SK-N-SH treated with all-trans-retinoic acid at 6 μM for 48 hours (cell line): Measurements from ENCODE around the gene ZNF326.

ENCODE experiments used
- ATAC-seq: fragments of 200-7000 bp; cut with Tn5 transposase; 3 replicates; pipeline ENCODE4 v1.9.1; 2020; ENCODE audit warnings: mild to moderate bottlenecking, moderate library complexity
- ARNTL ChIP-seq: fragments of 450-650 bp; formaldehyde crosslinking; IDR thresholded peaks from 2 replicates; pipeline ENCODE4 v1.5.0; 2020; ENCODE audit warnings: low read depth, mild to moderate bottlenecking, moderate library complexity, borderline replicate concordance
- BACH2 ChIP-seq: fragments of 250-450 bp; sonication (Bioruptor Pico); IDR thresholded peaks from 2 replicates; pipeline ENCODE4 v1.9.0; 2021; ENCODE audit warnings: mild to moderate bottlenecking, borderline replicate concordance
- CSDC2 ChIP-seq: fragments of 250-450 bp; sonication (Bioruptor Pico); IDR thresholded peaks from 2 replicates; pipeline ENCODE4 v1.5.0; 2020; ENCODE audit warnings: mild to moderate bottlenecking, moderate library complexity
- ESRRG ChIP-seq: fragments of 250-450 bp; sonication (Bioruptor Pico); IDR thresholded peaks from 2 replicates; pipeline ENCODE4 v1.6.1; 2021; ENCODE audit warnings: mild to moderate bottlenecking
- GLIS3 ChIP-seq: fragments of 250-450 bp; sonication (Bioruptor Pico); IDR thresholded peaks from 2 replicates; pipeline ENCODE4 v1.5.0; 2020; ENCODE audit warnings: mild to moderate bottlenecking, moderate library complexity
- ISL1 ChIP-seq: fragments of 250-450 bp; sonication (Bioruptor Pico); IDR thresholded peaks from 2 replicates; pipeline ENCODE4 v2.1.2; 2022; ENCODE audit warnings: mild to moderate bottlenecking, moderate library complexity
- OSR1 ChIP-seq: fragments of 250-450 bp; sonication (Bioruptor Pico); IDR thresholded peaks from 2 replicates; pipeline ENCODE4 v1.8.0; 2022; ENCODE audit warnings: moderate library complexity, mild to moderate bottlenecking, inconsistent platforms
- PPARA ChIP-seq: fragments of 250-450 bp; sonication (Bioruptor Pico); IDR thresholded peaks from 2 replicates; pipeline ENCODE4 v1.5.0; 2020; ENCODE audit warnings: mild to moderate bottlenecking, borderline replicate concordance
- SNAI2 ChIP-seq: fragments of 250-450 bp; sonication (Bioruptor Pico); IDR thresholded peaks from 2 replicates; pipeline ENCODE4 v1.5.0; 2020; ENCODE audit warnings: mild to moderate bottlenecking, moderate library complexity
- TCF4 ChIP-seq: fragments of 250-450 bp; sonication (Bioruptor Pico); IDR thresholded peaks from 2 replicates; pipeline ENCODE4 v1.8.0; 2021; ENCODE audit warnings: mild to moderate bottlenecking, moderate library complexity, borderline replicate concordance
- ZC3H10 ChIP-seq: fragments of 250-450 bp; sonication (Bioruptor Pico); IDR thresholded peaks from 2 replicates; pipeline ENCODE4 v1.5.1; 2021; ENCODE audit warnings: mild to moderate bottlenecking, moderate library complexity
- ZFP30 ChIP-seq: fragments of 450-650 bp; formaldehyde crosslinking; IDR thresholded peaks from 2 replicates; pipeline ENCODE4 v1.5.0; 2022; ENCODE audit warnings: mild to moderate bottlenecking, moderate library complexity
- ZNF565 ChIP-seq: fragments of 450-650 bp; formaldehyde crosslinking; conservative IDR thresholded peaks from 2 replicates; pipeline ENCODE4 v1.5.0; 2020; ENCODE audit warnings: low read depth, mild to moderate bottlenecking, moderate library complexity
- ZNF8 ChIP-seq: fragments of 450-650 bp; formaldehyde crosslinking; IDR thresholded peaks from 2 replicates; pipeline ENCODE4 v1.5.0; 2020; ENCODE audit warnings: mild to moderate bottlenecking, moderate library complexity
- TF ChIP-seq, protein P1 (sequence below): fragments of 250-450 bp; sonication (Bioruptor Pico); IDR thresholded peaks from 2 replicates; pipeline ENCODE4 v1.5.0; 2020; ENCODE audit warnings: mild to moderate bottlenecking, moderate library complexity
- TF ChIP-seq, protein P2 (sequence below): fragments of 250-450 bp; sonication (Bioruptor Pico); IDR thresholded peaks from 2 replicates; pipeline ENCODE4 v1.5.1; 2020; ENCODE audit warnings: low read depth, mild to moderate bottlenecking, moderate library complexity
- TF ChIP-seq, protein P3 (sequence below): fragments of 250-450 bp; sonication (Bioruptor Pico); IDR thresholded peaks from 2 replicates; pipeline ENCODE4 v1.8.0; 2020; ENCODE audit warnings: mild to moderate bottlenecking, moderate library complexity, borderline replicate concordance
- TF ChIP-seq, protein P4 (sequence below): fragments of 250-450 bp; sonication (Bioruptor Pico); IDR thresholded peaks from 2 replicates; pipeline ENCODE4 v1.8.0; 2021; ENCODE audit warnings: low read depth, mild to moderate bottlenecking, moderate library complexity, borderline replicate concordance
- TF ChIP-seq, protein P5 (sequence below): fragments of 250-450 bp; sonication (Bioruptor Pico); IDR thresholded peaks from 2 replicates; pipeline ENCODE4 v1.5.1; 2021; ENCODE audit warnings: mild to moderate bottlenecking, moderate library complexity

Gene ZNF326

DNA sequence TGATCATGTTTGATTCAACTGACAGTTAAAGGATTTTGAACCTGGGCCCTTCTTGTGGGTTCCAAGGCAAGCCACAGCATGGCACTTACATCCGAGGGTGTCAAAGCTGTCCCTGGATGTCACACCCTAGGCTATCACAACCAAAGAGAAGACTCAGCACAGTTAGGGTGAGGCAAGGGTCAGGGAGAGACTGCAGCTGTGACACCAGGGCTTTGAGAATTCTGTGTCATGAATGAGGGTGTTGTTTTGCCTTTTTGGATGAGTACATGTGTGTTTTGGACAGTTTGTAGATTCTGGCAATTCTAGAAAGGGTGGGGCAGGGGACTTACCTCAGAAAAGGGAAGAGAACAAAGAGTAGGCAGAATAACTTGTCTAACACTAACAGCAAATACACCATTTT lies 37.8 kb upstream of the ZNF326 start (continued):
- TF ChIP-seq, protein P1, sequence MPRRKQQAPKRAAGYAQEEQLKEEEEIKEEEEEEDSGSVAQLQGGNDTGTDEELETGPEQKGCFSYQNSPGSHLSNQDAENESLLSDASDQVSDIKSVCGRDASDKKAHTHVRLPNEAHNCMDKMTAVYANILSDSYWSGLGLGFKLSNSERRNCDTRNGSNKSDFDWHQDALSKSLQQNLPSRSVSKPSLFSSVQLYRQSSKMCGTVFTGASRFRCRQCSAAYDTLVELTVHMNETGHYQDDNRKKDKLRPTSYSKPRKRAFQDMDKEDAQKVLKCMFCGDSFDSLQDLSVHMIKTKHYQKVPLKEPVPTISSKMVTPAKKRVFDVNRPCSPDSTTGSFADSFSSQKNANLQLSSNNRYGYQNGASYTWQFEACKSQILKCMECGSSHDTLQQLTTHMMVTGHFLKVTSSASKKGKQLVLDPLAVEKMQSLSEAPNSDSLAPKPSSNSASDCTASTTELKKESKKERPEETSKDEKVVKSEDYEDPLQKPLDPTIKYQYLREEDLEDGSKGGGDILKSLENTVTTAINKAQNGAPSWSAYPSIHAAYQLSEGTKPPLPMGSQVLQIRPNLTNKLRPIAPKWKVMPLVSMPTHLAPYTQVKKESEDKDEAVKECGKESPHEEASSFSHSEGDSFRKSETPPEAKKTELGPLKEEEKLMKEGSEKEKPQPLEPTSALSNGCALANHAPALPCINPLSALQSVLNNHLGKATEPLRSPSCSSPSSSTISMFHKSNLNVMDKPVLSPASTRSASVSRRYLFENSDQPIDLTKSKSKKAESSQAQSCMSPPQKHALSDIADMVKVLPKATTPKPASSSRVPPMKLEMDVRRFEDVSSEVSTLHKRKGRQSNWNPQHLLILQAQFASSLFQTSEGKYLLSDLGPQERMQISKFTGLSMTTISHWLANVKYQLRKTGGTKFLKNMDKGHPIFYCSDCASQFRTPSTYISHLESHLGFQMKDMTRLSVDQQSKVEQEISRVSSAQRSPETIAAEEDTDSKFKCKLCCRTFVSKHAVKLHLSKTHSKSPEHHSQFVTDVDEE (CRISPR knock-in tag) = no peak
- TF ChIP-seq BACH2 (no peak), ARNTL (CRISPR knock-in tag) (no peak), ZFP30 (CRISPR knock-in tag) (no peak), GLIS3 (CRISPR knock-in tag) (no peak)

DNA sequence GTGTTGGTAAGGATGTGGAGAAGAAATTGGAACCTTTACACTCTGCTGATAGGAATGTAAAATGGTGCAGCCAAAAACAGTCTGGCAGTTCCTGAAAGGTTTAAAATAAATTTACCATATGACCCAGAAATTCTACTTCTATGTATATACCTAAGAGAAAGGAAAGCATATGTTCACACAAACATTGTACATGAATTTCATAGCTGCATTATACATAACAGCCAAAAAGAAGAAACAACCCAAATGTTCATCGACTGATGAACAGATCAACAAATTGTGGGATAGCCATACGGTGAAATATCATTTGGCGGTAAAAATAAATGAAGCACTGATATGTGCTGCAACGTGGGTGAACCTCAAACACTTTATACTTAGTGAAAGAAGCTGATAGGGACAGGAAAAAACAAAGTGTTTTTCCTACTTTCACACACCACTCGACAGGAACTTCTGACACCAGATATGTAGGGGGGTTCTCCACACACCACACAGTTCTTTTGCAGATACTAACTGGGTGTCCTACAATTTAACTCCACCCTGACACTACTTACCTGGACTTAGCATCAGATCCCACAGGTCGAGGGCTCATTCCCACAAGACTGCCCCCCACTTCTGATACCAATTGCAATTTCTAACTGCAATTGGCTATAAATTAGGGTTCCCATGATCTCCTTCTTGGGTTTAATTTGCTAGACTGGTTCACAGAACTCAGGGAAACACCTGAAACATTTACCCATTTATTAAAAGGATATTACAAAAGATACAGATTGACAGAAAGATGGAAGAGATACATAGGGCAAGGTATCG lies 35.9 kb upstream of the ZNF326 start:
- no peak for ATAC-seq
- TF ChIP-seq, protein P2, sequence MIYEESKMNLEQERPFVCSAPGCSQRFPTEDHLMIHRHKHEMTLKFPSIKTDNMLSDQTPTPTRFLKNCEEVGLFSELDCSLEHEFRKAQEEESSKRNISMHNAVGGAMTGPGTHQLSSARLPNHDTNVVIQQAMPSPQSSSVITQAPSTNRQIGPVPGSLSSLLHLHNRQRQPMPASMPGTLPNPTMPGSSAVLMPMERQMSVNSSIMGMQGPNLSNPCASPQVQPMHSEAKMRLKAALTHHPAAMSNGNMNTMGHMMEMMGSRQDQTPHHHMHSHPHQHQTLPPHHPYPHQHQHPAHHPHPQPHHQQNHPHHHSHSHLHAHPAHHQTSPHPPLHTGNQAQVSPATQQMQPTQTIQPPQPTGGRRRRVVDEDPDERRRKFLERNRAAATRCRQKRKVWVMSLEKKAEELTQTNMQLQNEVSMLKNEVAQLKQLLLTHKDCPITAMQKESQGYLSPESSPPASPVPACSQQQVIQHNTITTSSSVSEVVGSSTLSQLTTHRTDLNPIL (CRISPR knock-in tag) = no peak
- TF ChIP-seq BACH2 (no peak), OSR1 (CRISPR knock-in tag) (no peak), GLIS3 (CRISPR knock-in tag) (no peak), PPARA (CRISPR knock-in tag) (no peak), ESRRG (CRISPR knock-in tag) (no peak), TCF4 (no peak), ISL1 (CRISPR knock-in tag) (no peak), CSDC2 (CRISPR knock-in tag) (no peak), ZNF8 (CRISPR knock-in tag) (no peak)
- TF ChIP-seq, protein P3, sequence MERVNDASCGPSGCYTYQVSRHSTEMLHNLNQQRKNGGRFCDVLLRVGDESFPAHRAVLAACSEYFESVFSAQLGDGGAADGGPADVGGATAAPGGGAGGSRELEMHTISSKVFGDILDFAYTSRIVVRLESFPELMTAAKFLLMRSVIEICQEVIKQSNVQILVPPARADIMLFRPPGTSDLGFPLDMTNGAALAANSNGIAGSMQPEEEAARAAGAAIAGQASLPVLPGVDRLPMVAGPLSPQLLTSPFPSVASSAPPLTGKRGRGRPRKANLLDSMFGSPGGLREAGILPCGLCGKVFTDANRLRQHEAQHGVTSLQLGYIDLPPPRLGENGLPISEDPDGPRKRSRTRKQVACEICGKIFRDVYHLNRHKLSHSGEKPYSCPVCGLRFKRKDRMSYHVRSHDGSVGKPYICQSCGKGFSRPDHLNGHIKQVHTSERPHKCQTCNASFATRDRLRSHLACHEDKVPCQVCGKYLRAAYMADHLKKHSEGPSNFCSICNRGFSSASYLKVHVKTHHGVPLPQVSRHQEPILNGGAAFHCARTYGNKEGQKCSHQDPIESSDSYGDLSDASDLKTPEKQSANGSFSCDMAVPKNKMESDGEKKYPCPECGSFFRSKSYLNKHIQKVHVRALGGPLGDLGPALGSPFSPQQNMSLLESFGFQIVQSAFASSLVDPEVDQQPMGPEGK (CRISPR knock-in tag) = no peak
- TF ChIP-seq, protein P4, sequence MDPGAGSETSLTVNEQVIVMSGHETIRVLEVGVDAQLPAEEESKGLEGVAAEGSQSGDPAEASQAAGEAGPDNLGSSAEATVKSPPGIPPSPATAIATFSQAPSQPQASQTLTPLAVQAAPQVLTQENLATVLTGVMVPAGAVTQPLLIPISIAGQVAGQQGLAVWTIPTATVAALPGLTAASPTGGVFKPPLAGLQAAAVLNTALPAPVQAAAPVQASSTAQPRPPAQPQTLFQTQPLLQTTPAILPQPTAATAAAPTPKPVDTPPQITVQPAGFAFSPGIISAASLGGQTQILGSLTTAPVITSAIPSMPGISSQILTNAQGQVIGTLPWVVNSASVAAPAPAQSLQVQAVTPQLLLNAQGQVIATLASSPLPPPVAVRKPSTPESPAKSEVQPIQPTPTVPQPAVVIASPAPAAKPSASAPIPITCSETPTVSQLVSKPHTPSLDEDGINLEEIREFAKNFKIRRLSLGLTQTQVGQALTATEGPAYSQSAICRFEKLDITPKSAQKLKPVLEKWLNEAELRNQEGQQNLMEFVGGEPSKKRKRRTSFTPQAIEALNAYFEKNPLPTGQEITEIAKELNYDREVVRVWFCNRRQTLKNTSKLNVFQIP (CRISPR knock-in tag) = no peak

DNA sequence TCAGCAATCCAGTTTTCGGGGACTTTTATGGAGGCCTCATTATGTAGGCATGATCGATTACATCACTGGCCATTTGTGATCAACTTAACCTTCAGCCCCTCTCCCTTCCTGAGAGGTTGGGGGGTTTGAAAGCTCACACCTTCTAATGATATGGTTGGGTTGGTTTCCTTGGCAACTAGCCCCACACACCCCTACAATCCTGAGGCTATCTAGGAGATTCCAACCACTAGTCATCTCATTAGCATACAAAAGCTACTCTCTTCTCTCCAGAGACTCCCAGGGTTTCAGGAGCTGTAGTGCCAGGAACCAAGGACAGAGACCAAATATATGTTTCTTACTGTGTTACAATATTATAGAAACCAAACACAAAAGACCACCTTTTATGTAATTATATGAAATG lies 35.2 kb upstream of the ZNF326 start:
- no peak for ATAC-seq
- no peak for TF ChIP-seq BACH2
- TF ChIP-seq ZFP30 (CRISPR knock-in tag) = no peak
- TF ChIP-seq, protein P4 (CRISPR knock-in tag) = no peak
- no peak for TF ChIP-seq SNAI2 (CRISPR knock-in tag)
- TF ChIP-seq ISL1 (CRISPR knock-in tag) = no peak
- TF ChIP-seq ZC3H10 = no peak
- TF ChIP-seq, protein P2 (CRISPR knock-in tag) = no peak
- TF ChIP-seq, protein P3 (CRISPR knock-in tag) = no peak
- no peak for TF ChIP-seq ZNF565
- TF ChIP-seq, protein P5, sequence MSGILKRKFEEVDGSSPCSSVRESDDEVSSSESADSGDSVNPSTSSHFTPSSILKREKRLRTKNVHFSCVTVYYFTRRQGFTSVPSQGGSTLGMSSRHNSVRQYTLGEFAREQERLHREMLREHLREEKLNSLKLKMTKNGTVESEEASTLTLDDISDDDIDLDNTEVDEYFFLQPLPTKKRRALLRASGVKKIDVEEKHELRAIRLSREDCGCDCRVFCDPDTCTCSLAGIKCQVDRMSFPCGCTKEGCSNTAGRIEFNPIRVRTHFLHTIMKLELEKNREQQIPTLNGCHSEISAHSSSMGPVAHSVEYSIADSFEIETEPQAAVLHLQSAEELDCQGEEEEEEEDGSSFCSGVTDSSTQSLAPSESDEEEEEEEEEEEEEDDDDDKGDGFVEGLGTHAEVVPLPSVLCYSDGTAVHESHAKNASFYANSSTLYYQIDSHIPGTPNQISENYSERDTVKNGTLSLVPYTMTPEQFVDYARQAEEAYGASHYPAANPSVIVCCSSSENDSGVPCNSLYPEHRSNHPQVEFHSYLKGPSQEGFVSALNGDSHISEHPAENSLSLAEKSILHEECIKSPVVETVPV (CRISPR knock-in tag) = no peak
- TF ChIP-seq OSR1 (CRISPR knock-in tag) = no peak
- no peak for TF ChIP-seq ARNTL (CRISPR knock-in tag)
